NCI-H2227 (cell line): Measurements from ENCODE around the gene BLOC1S5.

Experiments
- DNase-seq: peaks from one replicate; lab custom pipeline; 2025; ENCODE audit not compliant: unreplicated experiment; lab: John Stamatoyannopoulos, UW

The BLOC1S5 gene

DNA sequence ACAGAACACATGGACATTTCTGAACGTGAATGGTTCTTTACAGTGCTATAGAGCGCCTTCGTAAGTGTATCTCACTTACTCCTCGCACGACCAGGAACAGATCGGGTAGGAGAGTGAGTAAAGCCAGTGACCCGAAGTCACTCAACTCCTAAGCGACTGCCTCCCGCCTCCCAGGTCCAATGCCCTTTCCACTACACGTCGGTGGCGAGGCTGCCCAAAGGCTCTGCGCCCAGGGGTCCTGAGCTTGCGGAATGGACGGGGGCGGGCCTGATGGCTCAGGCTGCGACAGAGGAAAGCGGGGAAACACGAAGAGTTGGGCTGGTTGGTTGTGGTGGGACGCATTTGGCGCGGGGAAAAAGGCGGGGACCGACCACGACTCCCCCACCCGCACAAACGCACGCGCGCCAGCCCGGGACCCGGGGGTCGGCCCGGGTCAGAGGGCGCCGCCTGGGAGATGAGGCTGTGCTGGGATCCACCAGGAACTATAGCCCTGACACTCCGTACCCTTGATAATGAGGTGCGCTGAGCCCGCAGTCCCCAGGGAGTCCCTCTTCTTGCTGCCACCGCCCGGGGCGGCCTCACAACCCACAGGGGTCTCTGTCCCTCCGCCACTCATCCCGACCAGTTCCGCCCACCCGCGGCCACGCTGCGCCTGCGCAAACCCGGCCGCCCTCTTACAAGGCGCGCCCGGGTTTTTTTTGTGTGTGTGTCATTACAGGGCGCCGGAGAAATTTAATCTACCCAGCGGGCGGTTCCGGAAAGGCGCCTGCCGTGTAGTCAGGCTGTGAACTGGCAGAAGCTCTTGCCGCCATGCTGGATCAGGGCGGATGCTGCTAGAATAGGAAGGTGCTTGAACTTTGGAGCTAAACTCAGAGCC lies at the start of gene BLOC1S5:
Gene BLOC1S5 (minus strand): TSS at position 629 of the 877 bp plus-strand sequence. CDS start 13 bp downstream, at position 616.
- DNase-seq: peak; percentile 99

DNA sequence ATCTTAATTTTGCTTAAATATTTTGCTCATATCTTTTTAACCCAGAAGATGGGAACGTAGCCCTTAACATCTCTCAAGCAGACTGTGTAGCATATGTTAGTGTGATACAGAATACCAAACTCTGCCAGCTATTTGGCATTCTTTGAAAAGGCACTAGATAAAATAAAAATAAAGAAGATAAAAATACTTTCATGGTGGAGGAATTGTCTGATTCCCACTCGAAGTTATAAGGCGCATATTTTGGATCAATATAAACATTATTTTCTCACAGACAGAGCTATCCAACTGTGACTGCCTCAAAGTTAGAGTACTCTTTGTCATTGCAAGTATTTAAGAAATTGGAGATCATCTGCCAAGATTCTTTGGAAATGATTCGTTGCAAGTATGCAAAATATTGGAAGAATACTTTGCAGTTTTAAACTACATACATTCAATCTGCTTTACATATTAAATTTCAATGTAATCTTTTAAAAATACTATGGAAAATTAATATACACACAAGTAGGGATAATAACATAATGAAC lies 49.0 kb upstream of the BLOC1S5 start:
- DNase-seq: no peak

DNA sequence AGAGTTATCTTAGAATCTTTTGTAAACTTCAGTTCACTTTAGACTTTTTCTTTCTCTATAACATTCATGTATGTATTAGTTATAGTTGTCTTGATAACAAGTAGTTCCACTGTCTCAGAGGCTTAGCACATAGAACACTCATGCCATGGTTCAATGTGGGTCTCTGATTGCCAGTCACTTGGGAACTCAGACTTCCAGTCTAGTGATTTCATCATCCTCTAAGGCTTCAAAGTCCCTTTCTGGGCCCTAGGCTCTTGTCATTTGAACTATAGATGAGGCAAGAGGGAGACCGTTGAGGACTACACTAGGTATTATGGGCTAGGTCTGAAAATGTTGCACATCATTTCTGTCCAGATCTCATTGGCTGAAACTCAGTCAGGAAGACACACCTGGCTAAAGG lies 46.5 kb upstream of the BLOC1S5 start:
- no peak for DNase-seq

DNA sequence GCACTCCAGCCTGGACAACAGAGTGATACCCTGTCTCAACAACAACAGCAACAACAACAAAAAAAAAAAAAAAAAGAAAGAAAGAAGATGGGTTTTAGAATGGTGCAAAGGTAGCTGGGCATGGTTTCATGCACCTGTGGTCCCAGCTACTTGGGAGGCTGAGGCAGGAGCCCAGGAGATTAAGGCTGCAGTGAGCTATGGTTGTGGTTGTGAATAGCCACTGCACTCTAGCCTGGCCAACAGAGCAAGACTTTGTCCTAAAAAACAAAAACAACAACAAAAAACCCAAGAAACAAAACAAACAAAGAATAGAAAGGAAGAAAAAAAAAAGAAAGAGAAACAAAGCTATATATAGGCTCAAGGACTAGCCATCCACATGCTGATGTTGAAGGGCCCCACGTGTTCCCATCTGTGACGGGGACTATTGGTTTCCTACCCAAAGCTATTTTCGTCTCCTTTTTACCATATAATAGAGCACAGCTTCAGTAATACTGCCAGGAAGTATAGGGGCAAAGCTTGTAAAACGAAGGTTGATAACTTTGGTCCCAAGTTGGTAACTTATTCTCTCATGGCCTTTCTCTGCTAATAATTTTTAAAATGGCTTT lies 46.0 kb upstream of the BLOC1S5 start:
- DNase-seq: no peak

GRCh38 chr6:8108759-8109539 lies 44.8 kb upstream of the BLOC1S5 start:
- DNase-seq: no peak

DNA sequence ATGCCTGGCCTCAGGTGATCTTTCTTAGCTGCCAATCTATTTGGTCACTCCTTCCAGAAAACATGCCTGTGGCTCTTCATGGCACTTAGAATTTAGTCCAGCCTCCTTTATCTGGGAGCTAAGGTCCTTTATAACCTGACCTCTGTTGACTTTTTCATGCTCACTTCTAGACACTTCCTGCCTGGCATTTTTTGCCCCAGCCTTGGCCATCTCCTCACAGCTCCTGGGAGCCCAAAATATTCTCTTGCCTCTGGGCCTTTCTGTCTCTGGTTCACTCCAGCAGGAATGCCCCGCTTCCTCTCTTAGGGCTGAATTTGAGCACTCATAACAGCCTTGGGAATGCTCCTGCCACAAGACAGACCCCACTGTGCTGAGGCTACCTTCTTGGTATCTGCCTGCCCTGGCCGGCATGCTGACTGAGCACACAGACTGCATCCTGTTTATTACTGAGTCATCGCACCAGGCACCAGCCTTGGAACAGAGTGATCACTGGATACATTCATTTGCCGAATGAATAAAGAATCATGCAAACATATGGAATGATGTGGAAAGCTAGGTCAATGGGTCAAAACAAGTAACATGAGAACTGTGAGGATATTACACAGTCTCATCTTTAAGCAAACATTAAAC lies 44.0 kb upstream of the BLOC1S5 start:
- DNase-seq: no peak

DNA sequence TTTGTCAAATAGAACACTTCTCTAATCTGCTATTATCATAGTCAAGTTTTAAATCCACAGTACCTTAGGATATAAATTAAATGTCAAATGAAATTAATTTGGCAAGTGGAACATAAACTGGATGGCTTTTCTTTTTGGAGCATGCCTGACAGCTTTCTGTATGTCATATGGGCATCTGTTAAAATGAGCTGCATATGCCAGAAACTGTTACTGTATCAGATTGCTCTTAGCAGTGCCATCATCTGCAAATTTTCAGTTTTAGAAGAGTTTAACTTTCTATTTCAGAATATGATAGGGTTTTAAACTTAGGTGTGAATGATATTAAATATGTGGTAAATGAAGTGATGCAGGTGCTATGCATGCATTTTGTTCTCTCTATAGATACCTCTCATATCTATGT lies 41.6 kb upstream of the BLOC1S5 start:
- no peak for DNase-seq

DNA sequence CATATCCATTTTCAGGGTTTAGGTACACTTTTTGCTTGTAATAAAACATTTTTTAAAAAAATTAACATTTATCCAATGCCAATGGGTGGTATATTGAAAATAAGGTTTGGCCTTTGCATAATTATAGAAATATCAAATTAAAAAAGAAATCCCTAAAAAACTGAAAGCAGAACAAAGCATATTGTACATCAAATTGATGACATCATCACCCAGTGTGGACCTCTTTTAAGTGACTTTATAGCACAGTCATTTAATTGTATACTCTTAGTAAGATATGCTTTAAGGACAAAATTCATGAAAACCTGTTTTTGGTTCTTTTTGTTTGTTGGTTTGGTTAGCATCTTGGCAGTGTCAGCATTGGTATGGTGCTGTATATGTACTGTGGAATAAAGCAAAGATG lies 39.5 kb upstream of the BLOC1S5 start:
- no peak for DNase-seq

GRCh38 chr6:8102122-8102958 lies 38.2 kb upstream of the BLOC1S5 start, which contains the start of gene EEF1E1:
Gene EEF1E1, minus strand, starts transcription at chr6:8102548. Its CDS starts 27 bp downstream, at chr6:8102521.
- DNase-seq: peak; percentile 96

DNA sequence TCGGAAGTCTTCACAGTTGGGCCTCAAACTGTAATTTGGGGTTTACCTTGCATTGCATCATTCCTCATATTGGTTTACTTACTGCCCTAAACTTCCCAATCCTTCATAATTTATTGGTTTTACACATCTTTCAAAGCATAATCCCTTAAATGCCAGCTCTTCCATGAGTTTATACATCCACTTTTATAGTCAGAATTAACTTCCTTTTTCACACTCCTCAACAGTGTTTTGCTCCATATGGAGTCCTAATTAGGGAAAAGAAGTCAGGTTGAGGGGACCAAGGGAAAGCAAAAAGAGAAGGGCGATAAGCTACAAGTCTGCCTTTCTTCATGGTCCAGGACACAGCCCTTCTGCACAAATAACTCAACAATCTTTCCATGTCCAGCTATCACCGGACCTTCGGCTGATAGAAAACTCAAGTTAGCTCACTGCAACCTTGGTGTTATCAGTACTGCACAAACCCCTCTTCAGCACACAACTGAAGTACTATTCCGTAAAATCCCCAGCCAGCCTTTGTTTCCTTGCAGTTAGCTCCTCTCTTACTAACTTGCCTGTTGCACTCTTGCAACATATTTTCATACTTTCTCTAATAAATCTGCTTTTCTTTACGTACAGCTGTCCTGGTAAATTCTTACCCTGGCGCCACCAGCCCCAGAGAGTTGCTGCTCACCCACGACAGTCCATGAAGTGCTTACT lies 36.1 kb upstream of the BLOC1S5 start:
- DNase-seq: no peak

DNA sequence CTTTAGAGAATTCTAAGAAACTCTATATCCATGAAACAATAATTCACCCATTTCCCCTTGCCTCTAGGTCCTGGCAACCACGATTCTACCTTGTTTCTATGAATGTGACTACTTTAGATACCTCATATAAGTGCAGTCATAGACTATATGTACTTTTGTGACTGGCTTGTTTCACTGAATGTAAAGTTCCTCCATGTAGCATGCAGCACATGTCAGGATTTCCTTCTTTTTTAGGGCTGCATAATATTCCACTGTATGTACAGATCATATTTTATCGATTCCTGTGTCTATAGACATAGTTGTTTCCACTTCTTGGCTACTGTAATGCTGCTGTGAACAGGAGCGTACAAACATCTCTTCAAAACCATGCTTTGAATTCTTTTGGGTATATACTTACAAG lies 26.5 kb upstream of the BLOC1S5 start:
- DNase-seq: no peak

DNA sequence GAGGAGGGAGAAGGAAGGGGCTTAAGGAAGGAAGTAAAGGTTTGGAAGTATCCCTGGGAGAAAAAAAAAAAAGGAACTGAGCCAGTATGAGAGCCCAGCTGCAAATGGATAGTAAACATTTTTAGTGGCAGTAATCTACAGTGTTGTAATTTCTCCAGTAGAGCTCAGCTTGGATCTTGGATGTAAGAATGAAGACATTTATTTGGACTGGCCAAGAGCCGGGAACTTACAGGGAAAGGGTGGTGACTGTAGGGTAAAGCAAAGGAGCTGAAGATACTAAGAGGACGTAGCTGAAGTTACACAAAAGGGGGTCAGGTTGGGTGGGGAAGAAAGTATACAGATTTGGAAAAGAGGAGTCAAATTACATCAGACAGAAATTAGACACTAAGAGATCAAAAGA lies 24.7 kb upstream of the BLOC1S5 start:
- DNase-seq: no peak

- DNase-seq: no peak
These were observed 23.9 kb upstream of the BLOC1S5 start for GRCh38 chr6:8087870-8088754.

- DNase-seq: no peak
These were observed 22.6 kb upstream of the BLOC1S5 start for GRCh38 chr6:8086755-8087306.

DNA sequence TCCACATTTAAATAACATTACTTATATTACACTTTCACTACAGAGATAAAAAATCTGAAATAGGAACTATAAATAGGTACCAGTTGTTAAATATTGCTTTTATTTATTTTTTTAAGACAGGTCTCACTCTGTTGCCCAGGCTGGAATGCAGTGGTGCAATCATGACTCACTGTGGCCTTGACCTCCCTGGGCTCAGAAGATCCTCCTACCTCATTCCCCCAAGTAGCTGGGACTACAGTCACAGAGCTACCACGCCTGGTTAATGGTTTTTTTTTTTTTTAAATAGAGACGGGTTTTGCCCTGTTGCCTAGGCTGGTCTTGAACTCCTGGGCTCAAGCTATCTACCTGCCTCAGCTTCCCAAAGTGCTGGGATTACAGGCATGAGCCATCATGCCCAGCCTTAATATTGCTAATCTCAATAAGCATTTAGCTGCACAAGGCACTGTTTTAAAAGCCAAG lies 20.9 kb upstream of the BLOC1S5 start:
- peak; percentile 3 for DNase-seq

GRCh38 chr6:8084586-8084985 lies 20.4 kb upstream of the BLOC1S5 start:
- no peak for DNase-seq

DNA sequence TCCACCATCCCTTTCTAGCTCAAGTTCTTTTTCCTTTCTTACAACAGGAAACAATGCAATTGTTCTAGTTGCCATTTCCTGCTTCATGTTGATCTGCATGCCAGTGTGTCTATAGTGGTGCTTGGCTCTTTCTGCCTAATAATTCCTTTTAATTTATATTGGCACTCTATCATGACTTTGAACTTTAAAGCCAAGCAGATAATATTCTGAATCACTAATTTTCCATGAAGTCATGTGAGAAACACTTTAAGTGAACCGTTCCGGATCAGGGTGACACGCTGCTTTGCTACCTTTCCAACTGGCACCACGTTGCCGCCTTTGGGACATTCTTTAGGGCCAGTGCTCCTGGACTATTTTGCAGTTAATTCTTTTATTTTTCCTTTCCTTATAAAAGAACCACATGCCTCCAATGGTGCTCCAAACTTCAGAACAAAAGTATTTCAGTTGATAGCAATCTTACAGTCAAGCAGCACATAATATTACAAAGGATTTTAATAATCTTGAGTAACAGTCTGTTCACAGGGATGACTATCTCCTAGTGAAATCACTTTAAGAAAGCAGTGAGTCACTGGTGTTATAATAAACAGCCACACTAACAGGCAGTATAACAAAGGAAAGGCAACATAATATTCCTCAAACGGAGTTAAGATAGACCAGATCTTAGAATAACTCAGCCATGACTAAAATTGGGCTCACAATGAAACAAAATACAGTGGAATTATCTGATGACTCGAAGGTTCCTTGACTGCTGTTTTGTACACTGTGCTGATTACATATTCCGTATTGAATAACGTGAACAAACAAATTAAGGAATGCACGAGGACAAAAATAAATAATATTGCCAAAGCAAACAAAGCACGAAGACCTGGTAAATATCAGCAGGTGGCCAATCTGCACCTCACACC lies 19.0 kb upstream of the BLOC1S5 start:
- no peak for DNase-seq
